Measurements from ENCODE around the gene ARID2. TPM values are rescaled to one million over a fixed set of nuclear protein-coding genes. Genes with fewer than 3 reads are reported as not detected.

Gene ARID2
- polyA plus RNA-seq, 1 donor, result 49.7 TPM

GRCh38 chr12:45866299-45866698, 136.8 kb downstream of the ARID2 start:
- no peak for DNase-seq

- no peak for DNase-seq
Observed at GRCh38 chr12:45872446-45872845, 142.9 kb downstream of the ARID2 start.

- DNase-seq, result no peak
Observed at GRCh38 chr12:45877069-45877468, 147.6 kb downstream of the ARID2 start.

- no peak for DNase-seq
Observed at GRCh38 chr12:45878630-45879255, 149.2 kb downstream of the ARID2 start.

GRCh38 chr12:45879363-45879895, 149.9 kb downstream of the ARID2 start:
- DNase-seq, result no peak

- no peak for DNase-seq
Observed at GRCh38 chr12:45880533-45880932, 151.0 kb downstream of the ARID2 start.

- no peak for DNase-seq
Observed at GRCh38 chr12:45883187-45883586, 153.7 kb downstream of the ARID2 start.

- no peak for DNase-seq
Observed at GRCh38 chr12:45886685-45887084, 157.2 kb downstream of the ARID2 start.

- no peak for DNase-seq
Observed at GRCh38 chr12:45887544-45887943, 158.0 kb downstream of the ARID2 start.

GRCh38 chr12:45890276-45890675, 160.8 kb downstream of the ARID2 start:
- no peak for DNase-seq

GRCh38 chr12:45893240-45893639, 163.7 kb downstream of the ARID2 start:
- no peak for DNase-seq

GRCh38 chr12:45895961-45896360, 166.5 kb downstream of the ARID2 start:
- DNase-seq, result no peak

- no peak for DNase-seq
Observed at GRCh38 chr12:45898094-45898493, 168.6 kb downstream of the ARID2 start.

- DNase-seq, result no peak
Observed at GRCh38 chr12:45907955-45908354, 178.4 kb downstream of the ARID2 start.

- DNase-seq, result no peak
Observed at GRCh38 chr12:45909041-45909713, 179.7 kb downstream of the ARID2 start.

- no peak for DNase-seq
Observed at GRCh38 chr12:45912774-45913173, 183.3 kb downstream of the ARID2 start.

GRCh38 chr12:45913631-45914030, 184.1 kb downstream of the ARID2 start:
- DNase-seq, result no peak

GRCh38 chr12:45914090-45914489, 184.6 kb downstream of the ARID2 start:
- DNase-seq, result no peak

GRCh38 chr12:45915405-45915804, 185.9 kb downstream of the ARID2 start:
- no peak for DNase-seq

GRCh38 chr12:45918818-45919217, 189.3 kb downstream of the ARID2 start:
- no peak for DNase-seq

- DNase-seq, result no peak
Observed at GRCh38 chr12:45928309-45928708, 198.8 kb downstream of the ARID2 start.

- no peak for DNase-seq
Observed at GRCh38 chr12:45930369-45930768, 200.9 kb downstream of the ARID2 start.

- DNase-seq, result no peak
Observed at GRCh38 chr12:45933504-45933903, 204.0 kb downstream of the ARID2 start.

- DNase-seq, result no peak
Observed at GRCh38 chr12:45934956-45935355, 205.4 kb downstream of the ARID2 start.

All from left kidney (tissue), 2 donors.